IMR-90 (cell line): ENCODE results near the gene TMEM114. TPM values are rescaled to one million over a fixed set of nuclear protein-coding genes. Genes with fewer than 3 reads are reported as not detected.
A peak's percentile ranks its signal among the peaks of the same experiment; 100 is the strongest.

ENCODE experiments used
- ATAC-seq: fragments of 200-7000 bp; cut with Tn5 transposase; 2 replicates; pipeline ENCODE4 v1.9.1; 2020; ENCODE audit warnings: low read depth, mild to moderate bottlenecking, moderate library complexity
- BruUV-seq: library from RNA; stranded (reverse); fragments of 400-500 nt; replicated peaks from 2 replicates; lab custom pipeline; 2021; lab: Mats Ljungman, UMichigan
- CTCF ChIA-PET: fragments of 300-600 bp; formaldehyde crosslinking; extraction: SDS; loops from one replicate; lab custom pipeline; 2021; ENCODE audit warnings: antibody characterized with exemption; lab: Yijun Ruan, JAX
- POLR2A ChIA-PET: fragments of 300-600 bp; sonication (Branson Sonifier 250); formaldehyde crosslinking; loops from one replicate; lab custom pipeline; 2022; ENCODE audit warnings: antibody characterized with exemption; ENCODE audit not compliant: unreplicated experiment; lab: Charles Lee
- DNase-seq: peaks from one replicate; pipeline ENCODE4 v3.0.0; 2013
- H2AFZ ChIP-seq: replicated peaks from 2 replicates; pipeline ENCODE3; 2013; ENCODE audit warnings: low read length, mild to moderate bottlenecking; ENCODE audit not compliant: poor library complexity
- H2AK5ac ChIP-seq: 2 replicates; pipeline ENCODE4 v1.6.1; 2013; ENCODE audit warnings: low read depth, low read length, inconsistent platforms
- H2AK9ac ChIP-seq: replicated peaks from 2 replicates; pipeline ENCODE3; 2013; ENCODE audit warnings: mild to moderate bottlenecking, low read depth, low read length, moderate library complexity; ENCODE audit not compliant: poor library complexity
- H2BK120ac ChIP-seq: 2 replicates; pipeline ENCODE4 v1.6.1; 2013; ENCODE audit warnings: low read depth, low read length, inconsistent platforms
- H2BK15ac ChIP-seq: 3 replicates; pipeline ENCODE4 v1.6.1; 2013; ENCODE audit warnings: low read depth, low read length, inconsistent platforms
- H2BK20ac ChIP-seq: 2 replicates; pipeline ENCODE4 v1.6.1; 2013; ENCODE audit warnings: low read depth, mild to moderate bottlenecking, inconsistent platforms, low read length, moderate library complexity
- H2BK5ac ChIP-seq: 2 replicates; pipeline ENCODE4 v1.6.1; 2013; ENCODE audit warnings: mild to moderate bottlenecking, low read depth, low read length, inconsistent platforms; ENCODE audit not compliant: poor library complexity, severe bottlenecking
- H3K14ac ChIP-seq: replicated peaks from 2 replicates; pipeline ENCODE4 v1.6.1; 2013; ENCODE audit warnings: low read depth, low read length, inconsistent platforms
- H3K18ac ChIP-seq: 2 replicates; pipeline ENCODE4 v1.6.1; 2013; ENCODE audit warnings: low read depth, low read length, control low read depth
- H3K23ac ChIP-seq: 2 replicates; pipeline ENCODE4 v1.6.1; 2013; ENCODE audit warnings: low read depth, low read length, inconsistent platforms
- H3K27ac ChIP-seq: 2 replicates; pipeline ENCODE4 v1.5.1; 2013; ENCODE audit warnings: mild to moderate bottlenecking, control low read depth, low read length; ENCODE audit not compliant: insufficient read depth
- H3K27me3 ChIP-seq: 2 replicates; pipeline ENCODE4 v1.6.1; 2013; ENCODE audit warnings: low read length; ENCODE audit not compliant: control insufficient read depth, insufficient read depth
- H3K36me3 ChIP-seq: 2 replicates; pipeline ENCODE4 v1.6.1; 2013; ENCODE audit warnings: low read length, mixed read lengths; ENCODE audit not compliant: control insufficient read depth, insufficient read depth
- H3K4ac ChIP-seq: 2 replicates; pipeline ENCODE4 v1.6.1; 2013; ENCODE audit warnings: low read depth, low read length, inconsistent platforms
- H3K4me1 ChIP-seq: 2 replicates; pipeline ENCODE4 v1.6.1; 2013; ENCODE audit warnings: low read length, mixed read lengths; ENCODE audit not compliant: control insufficient read depth, insufficient read depth
- H3K4me2 ChIP-seq: 2 replicates; pipeline ENCODE4 v1.6.1; 2013; ENCODE audit warnings: low read depth, mild to moderate bottlenecking, control low read depth, low read length, moderate library complexity
- H3K4me3 ChIP-seq: 2 replicates; pipeline ENCODE4 v1.5.1; 2013; ENCODE audit warnings: low read depth, mild to moderate bottlenecking, control low read depth, low read length, moderate library complexity; ENCODE audit not compliant: insufficient read depth
- H3K56ac ChIP-seq: 2 replicates; pipeline ENCODE4 v1.6.1; 2013; ENCODE audit warnings: low read length, inconsistent platforms; ENCODE audit not compliant: insufficient read depth; ENCODE audit errors: extremely low read depth
- H3K79me1 ChIP-seq, 2 experiments: 2 replicates each; pipeline ENCODE4 v1.6.1; 2013; ENCODE audit warnings: low read length in 2 of 2, inconsistent platforms in 1 of 2, low read depth in 1 of 2
- H3K9ac ChIP-seq: 2 replicates; pipeline ENCODE4 v1.6.1; 2013; ENCODE audit warnings: low read depth, low read length, control low read depth
- H3K9me1 ChIP-seq: 2 replicates; pipeline ENCODE4 v1.6.1; 2013; ENCODE audit warnings: low read length, inconsistent platforms; ENCODE audit not compliant: insufficient read depth
- H3K9me3 ChIP-seq: 2 replicates; pipeline ENCODE4 v1.6.1; 2013; ENCODE audit warnings: low read length; ENCODE audit not compliant: control insufficient read depth, insufficient read depth
- H4K20me1 ChIP-seq: 2 replicates; pipeline ENCODE4 v1.6.1; 2013; ENCODE audit warnings: low read length, inconsistent platforms; ENCODE audit not compliant: insufficient read depth
- H4K5ac ChIP-seq: 2 replicates; pipeline ENCODE4 v1.6.1; 2013; ENCODE audit warnings: mild to moderate bottlenecking, low read depth, low read length, control low read depth
- H4K8ac ChIP-seq, 2 experiments: 2 replicates each; pipeline ENCODE4 v1.6.1; 2013; ENCODE audit warnings: low read depth in 2 of 2, low read length in 2 of 2, control low read depth in 1 of 2, inconsistent platforms in 1 of 2
- H4K91ac ChIP-seq: 2 replicates; pipeline ENCODE4 v1.6.1; 2013; ENCODE audit warnings: low read depth, low read length, inconsistent platforms; ENCODE audit not compliant: insufficient read depth
- NFE2L2 ChIP-seq: fragments of 150-350 bp; IDR thresholded peaks from 2 replicates; pipeline ENCODE4 v1.6.1; 2016; ENCODE audit warnings: low read depth, mild to moderate bottlenecking, low read length
- RCOR1 ChIP-seq: IDR thresholded peaks from 2 replicates; pipeline ENCODE4 v1.6.1; 2012; ENCODE audit warnings: mild to moderate bottlenecking, low read length, improper control_type of control experiment; ENCODE audit not compliant: insufficient replicate concordance
- WGBS, 2 experiments: methylation state at CpG; one replicate each; pipeline versions ENCODE4 v1.1.5 to v1.1.7; 2013; ENCODE audit warnings: missing lambda C conversion rate in 2 of 2; ENCODE audit not compliant: insufficient read length in 1 of 2; ENCODE audit errors: extremely low coverage in 2 of 2; 5-methylcytosine and 5-hydroxymethylcytosine counted together
- dilution Hi-C: fragments of 300-500 bp; cut with HindIII; formaldehyde crosslinking; loops from one replicate; pipeline ENCODE4 v1.14.3; 2018; ENCODE audit warnings: low sequenced_read_pairs; ENCODE audit not compliant: unreplicated experiment
- in situ Hi-C: fragments of 300-500 bp; cut with MboI; formaldehyde crosslinking; loops from 3 replicates; pipeline ENCODE4 v1.14.3; 2019; ENCODE audit warnings: low sequenced_read_pairs, inconsistent platforms, mixed read lengths
- intact Hi-C: fragments of 100-400 bp; cut with micrococcal nuclease; formaldehyde crosslinking; loops from 2 replicates; pipeline ENCODE4 v1.10.0; 2022
- polyA plus RNA-seq, 3 experiments: library from polyadenylated mRNA; depleted of rRNA; stranded (reverse); fragments of >200 nt; gene quantifications; 2 replicates each; pipeline ENCODE4 v1.2.3, GENCODE V29; 2012; ENCODE audit warnings: low replicate concordance in 1 of 3
- total RNA-seq: library from RNA; depleted of rRNA; stranded (reverse); fragments of >200 nt; gene quantifications from 2 replicates; pipeline ENCODE4 v1.2.3, GENCODE V29; 2012

Gene TMEM114
- total and polyA plus RNA-seq, 2 of the 4 experiments (the other 2 are of a cell fraction), result not detected

DNA sequence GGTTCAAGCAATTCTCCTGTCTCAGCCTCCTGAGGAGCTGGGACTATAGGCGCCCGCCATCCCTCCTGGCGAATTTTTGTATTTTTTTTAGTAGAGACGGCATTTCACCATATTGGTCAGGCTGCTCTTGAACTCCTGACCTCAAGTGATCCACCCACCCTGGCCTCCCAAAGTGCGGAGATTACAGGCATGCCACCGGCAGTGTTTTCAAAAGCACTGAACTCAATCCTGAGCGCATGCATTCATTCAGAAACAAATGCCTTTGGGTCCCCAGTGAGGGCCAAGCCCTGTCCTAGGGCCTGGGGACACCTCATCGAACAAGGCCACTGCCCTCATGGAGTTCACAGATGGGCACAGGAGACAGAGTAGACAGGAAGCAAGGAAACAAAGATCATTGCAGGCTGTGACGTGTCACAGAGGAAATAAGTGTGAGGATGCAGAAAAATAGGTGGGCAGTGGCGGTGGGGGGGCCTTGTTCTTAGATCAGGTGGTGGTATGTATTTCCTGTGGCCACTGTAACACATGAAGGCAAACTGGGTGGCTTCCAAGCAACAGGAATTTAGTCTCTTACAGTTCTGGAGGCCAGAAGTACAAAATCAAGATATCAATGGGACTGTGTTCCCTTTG lies 12.5 kb downstream of the TMEM114 start:
- H3K27me3 ChIP-seq, result peaks cover 13% of the 10 kb centered on the region
- H3K79me1 ChIP-seq, result no peaks in the 10 kb centered on the region
- no peak overlapping the region for H3K4ac ChIP-seq
- no peak overlapping the region for H3K23ac ChIP-seq
- 60% methylated on average over 4 of the region's 10 CpGs; no CpG with 5 or more reads in 1 of the 2 experiments for WGBS, 2 experiments
- POLR2A ChIA-PET, result no interaction called here
- no peak overlapping the region for H3K14ac ChIP-seq
- H3K9ac ChIP-seq, result no peak overlapping the region
- ATAC-seq (no peak), DNase-seq (no peak)
- no peak overlapping the region for H3K4me3 ChIP-seq
- intact Hi-C loops (no loop called here), dilution Hi-C loops (no loop called here), in situ Hi-C loops (no loop called here)
- no peak overlapping the region for H3K18ac ChIP-seq
- TF ChIP-seq RCOR1, result no peak
- TF ChIP-seq NFE2L2, result no peak
- H2AFZ ChIP-seq, result peak overlapping the region; percentile 44
- no peak overlapping the region for H4K91ac ChIP-seq
- no peaks in the 10 kb centered on the region for H3K9me1 ChIP-seq
- H3K36me3 ChIP-seq, result no peaks in the 10 kb centered on the region
- H3K27ac ChIP-seq, result no peak overlapping the region
- H2AK9ac ChIP-seq, result no peak overlapping the region
- no peaks in the 10 kb centered on the region for H3K4me1 ChIP-seq
- H4K5ac ChIP-seq, result no peak overlapping the region
- no peak overlapping the region for H3K4me2 ChIP-seq
- H3K56ac ChIP-seq, result no peak overlapping the region
- H2BK120ac ChIP-seq, result no peak overlapping the region
- no TSS peak for BruUV-seq
- CTCF ChIA-PET, result no interaction called here
- no peak overlapping the region for H2BK15ac ChIP-seq
- no peaks in the 10 kb centered on the region for H4K20me1 ChIP-seq
- no peak overlapping the region for H2BK20ac ChIP-seq
- H2BK5ac ChIP-seq, result no peak overlapping the region
- no peaks in the 10 kb centered on the region for H3K9me3 ChIP-seq
- no peak overlapping the region for H2AK5ac ChIP-seq
- H4K8ac ChIP-seq, result no peak overlapping the region
